PFSK-1 (cell line): Measurements from ENCODE around the gene CEP128.

ENCODE experiments used
- POLR2AphosphoS5 ChIP-seq: IDR thresholded peaks from 2 replicates; pipeline ENCODE4 v1.6.1; 2012; ENCODE audit warnings: low read depth, mild to moderate bottlenecking, control low read depth, low read length, moderate library complexity
- REST ChIP-seq, 2 experiments: IDR thresholded peaks; 2 replicates each; pipeline versions ENCODE4 v1.6.1 to v1.8.0; 2011 to 2012; ENCODE audit warnings: low read depth in 2 of 2, low read length in 2 of 2, control low read depth in 1 of 2, inconsistent platforms in 1 of 2, mild to moderate bottlenecking in 1 of 2, moderate library complexity in 1 of 2; ENCODE audit not compliant: insufficient read depth in 1 of 2
- SIN3A ChIP-seq: IDR thresholded peaks from 2 replicates; pipeline ENCODE4 v1.6.1; 2012; ENCODE audit warnings: mild to moderate bottlenecking, low read length, moderate library complexity, borderline replicate concordance; ENCODE audit not compliant: insufficient read depth
- TAF1 ChIP-seq: IDR thresholded peaks from 2 replicates; pipeline ENCODE4 v1.6.1; 2012; ENCODE audit warnings: low read length, control low read depth, borderline replicate concordance; ENCODE audit not compliant: insufficient read depth

GRCh38 chr14:80565001-80565400 is 376.5 kb downstream of the CEP128 start:
- TF ChIP-seq POLR2AphosphoS5 (no peak), REST (IDR thresholded peaks at IDR 0.05; ENCODE audit: insufficient read depth in 1 of 2, low read depth in 2 of 2, low read length in 2 of 2) (no peak), TAF1 (no peak), SIN3A (no peak)
